ENCODE measurements around the gene PTRH1.

The PTRH1 gene

DNA sequence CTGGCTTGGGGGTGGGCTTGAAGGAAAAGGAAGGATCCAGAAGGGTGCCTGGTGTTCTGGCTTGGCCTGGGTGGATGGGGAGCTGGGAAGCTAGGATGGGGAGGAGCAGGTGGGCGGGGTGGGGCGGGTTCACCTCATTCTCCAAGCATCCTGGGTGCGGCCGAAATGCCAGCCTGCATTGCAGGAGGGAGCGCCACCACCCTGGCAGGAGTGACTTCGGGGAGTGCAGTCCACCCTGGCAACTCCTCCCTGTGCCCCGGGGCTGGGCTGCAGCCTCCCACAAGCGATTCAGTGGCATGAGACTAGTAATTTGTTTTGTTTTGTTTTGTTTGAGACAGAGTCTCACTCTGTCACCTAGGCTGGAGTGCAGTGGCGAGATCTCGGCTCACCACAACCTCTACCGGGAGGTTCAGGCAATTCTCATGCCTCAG is 5.9 kb upstream of the PTRH1 start:
- in situ Hi-C loops (cut with MboI; ENCODE audit: low sequenced_read_pairs), result no loop called here

DNA sequence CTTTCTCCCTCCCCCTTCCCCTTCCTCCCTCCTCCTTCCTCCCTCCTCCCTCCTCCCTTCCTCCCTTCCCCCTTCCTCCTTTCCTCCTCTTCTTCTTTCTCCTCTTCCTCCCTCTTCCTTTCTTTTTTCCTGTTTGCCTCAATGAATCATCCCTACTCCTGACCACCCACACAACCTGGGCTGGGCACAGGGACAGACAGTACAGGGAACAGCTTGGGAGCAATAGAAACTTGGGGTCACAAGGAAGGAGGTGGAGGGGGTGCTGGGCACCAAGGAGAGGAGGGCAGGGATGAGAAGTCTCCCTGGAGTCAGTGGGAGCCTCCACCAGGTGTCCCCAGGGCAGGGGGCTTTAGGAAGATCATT is 5.4 kb upstream of the PTRH1 start:
- in situ Hi-C loops (cut with MboI; ENCODE audit: low sequenced_read_pairs), result no loop called here

DNA sequence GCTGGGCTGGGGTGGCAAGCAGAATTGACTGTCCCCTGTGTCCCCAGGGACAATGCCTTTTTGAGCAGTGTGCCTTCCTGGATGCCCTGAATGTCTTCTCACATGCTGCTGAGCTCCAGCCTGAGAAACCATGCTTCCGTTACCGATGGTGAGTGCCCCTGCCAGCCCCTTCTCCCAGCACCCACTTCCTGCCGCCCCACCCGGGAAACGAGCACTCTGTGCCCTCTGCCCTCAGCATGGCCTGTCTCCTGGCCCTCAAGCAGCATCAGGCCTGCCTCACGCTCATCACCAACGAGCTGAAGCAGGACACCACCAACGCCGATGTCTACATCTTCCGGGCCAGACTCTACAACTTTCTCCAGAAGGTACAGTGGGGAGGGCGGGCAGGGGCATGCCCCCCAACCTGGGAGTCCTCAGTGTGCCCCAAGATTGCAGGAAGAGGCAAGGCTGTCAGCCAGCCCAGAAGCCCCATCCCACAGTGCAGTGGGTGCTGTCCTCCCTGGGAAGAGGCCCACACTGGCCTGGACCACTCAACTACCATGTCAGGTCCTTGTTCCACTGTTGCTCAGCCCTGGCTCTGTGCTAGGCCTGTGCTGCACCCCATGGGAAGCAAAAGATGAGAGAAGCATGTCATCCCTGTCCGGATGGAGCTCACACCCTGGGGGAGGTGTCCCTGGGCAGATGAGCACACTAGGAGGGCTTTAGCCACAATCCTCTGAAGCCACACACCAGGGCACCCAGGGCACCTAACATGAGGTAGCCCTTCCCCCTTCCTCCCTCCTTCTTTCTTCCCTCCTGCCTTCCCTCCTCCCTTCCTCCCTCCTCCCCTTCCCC is 4.8 kb upstream of the PTRH1 start:
- in situ Hi-C loops (cut with MboI; ENCODE audit: low sequenced_read_pairs), result no loop called here

DNA sequence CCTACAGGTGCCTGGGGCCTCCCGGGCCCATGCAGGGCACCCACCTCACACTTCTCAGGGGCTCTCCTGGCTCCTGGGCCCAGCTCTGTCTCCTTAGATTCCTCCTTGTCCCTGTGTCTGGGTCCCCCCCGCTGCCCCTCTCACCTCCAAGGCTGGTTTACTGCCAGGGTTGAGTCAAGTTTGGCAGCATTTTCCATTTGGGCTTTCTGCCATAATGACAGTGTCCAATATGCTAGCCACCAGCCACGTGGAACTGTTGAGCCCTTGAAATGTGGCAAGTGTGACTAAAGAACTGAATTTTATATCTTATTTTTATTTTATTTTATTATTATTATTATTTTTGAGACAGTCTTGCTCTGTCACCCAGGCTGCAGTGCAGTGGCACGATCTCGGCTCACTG is 2.3 kb upstream of the PTRH1 start:
- in situ Hi-C loops (cut with MboI; ENCODE audit: low sequenced_read_pairs), result no loop called here

DNA sequence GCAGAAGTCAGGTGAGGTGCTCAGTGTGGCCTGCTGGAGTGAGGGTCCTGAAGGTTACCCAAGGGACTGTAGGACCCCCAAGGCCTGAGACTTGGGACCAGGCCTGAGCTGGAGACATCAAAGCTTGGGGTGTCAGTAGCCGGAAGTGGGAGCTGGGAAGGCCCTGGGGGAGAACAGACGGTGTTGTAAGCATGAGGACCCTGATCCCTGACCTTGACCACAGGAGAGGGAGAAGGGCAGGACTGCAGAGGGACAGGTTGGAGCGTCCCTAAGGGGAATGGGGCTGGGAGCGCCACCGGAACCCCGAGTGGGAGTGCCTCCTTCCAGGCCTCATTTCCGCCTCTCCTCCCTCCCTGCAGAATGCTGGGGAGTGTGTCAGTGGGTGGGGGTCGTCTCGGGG is 949 bp upstream of the PTRH1 start:
- in situ Hi-C loops (cut with MboI; ENCODE audit: low sequenced_read_pairs), result no loop called here

DNA sequence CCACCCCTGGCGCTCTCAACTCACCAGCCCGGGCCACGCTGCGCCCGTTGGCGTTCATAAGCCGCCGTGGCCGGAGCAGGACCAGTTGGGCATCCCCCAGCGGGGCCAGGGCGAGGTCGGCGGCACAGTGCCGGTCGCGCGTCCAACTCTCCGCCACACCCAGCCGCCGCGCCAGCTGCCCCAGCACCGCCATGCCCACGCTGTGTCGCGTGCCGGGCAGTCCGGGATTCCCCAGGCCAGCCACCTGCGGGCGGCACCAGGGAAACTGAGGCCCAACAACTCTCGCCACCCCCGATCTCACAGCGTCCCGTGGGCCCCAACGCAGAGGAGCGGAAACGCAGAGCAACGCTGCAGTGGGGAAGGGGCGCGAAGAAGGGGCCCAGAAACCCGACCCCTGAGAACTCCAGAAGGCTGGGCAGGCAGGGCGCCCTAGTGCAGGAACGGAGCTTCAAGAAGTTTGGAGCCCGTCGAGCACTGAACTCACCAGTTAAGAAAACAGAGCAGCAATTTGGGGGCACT is 453 bp downstream of the PTRH1 start:
- in situ Hi-C loops (cut with MboI; ENCODE audit: low sequenced_read_pairs), result no loop called here

DNA sequence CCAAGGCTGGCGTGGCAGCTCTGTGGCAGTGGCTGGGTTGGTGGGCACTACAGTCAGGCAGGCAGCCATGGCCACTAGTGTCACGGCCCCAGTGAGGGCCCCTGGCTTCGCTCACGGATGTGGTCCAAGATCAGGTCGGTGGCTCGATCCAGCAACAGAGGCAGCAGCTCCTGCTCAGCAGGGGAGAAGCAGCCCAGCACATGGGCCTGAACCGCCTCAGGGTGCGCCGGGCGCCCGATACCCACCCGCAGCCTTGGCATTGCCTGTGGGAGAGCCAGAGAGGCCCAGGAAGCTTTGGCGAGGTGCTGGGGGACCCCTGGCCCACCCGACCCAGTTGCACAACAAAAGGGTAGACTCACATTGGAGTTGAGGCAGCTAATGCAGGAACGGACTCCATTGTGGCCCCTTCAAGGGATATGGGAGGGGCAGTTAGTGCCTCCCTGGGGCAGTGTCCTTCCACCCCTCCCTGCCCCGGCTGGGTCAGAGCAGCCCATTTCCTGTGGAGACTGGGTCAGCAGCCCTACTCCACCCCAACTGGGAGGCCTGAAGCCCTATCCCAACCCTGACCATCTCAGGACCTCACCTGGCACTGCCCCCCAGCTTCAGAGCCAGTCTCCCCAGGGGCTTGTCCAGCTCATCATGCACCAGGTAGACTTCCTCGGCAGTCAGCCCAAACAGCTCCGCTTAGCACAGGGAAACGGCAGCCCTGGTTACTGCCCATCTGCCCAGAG is 1.3 kb downstream of the PTRH1 start:
- in situ Hi-C loops (cut with MboI; ENCODE audit: low sequenced_read_pairs), result no loop called here

DNA sequence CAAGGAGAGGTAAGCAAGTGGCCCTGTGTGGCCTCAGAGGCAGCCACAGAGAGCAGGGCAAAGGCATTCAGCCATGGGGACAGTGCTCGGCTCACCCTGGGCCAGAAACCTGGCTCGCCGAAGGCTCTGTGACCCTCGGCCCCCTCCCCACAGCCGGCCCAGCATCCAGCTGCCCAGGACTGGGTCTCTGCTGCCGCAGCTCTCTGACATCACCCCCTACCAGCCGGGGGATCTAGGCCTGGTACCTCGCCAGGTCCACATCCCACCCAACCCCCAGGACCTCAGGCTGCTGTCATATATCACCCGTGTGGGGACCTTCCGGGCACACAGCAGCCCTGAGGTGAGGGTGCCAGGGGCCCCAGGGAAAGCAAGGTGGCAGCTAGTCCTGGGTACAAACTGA is 2.6 kb downstream of the PTRH1 start:
- in situ Hi-C loops (cut with MboI; ENCODE audit: low sequenced_read_pairs), result no loop called here

DNA sequence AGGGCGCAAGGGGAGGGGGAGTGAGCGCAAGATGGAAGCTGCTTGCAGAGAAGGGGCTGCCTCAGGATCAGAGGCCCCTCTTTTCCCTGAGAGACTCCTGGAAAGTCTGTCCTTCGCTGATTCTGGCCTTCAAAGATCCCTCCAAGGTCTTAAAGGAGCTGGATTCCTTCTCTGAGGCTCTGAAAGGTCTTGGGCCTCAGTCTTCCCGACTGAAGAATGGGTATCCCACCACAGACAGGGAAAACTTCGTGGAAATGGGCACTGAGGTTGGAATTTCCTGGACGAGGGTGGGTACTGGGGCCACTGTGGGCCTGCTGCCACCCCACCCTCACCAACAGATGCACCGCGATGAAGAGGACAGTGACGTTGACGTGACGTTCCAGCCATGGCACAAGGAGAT is 3.1 kb downstream of the PTRH1 start:
- in situ Hi-C loops (cut with MboI; ENCODE audit: low sequenced_read_pairs), result no loop called here

DNA sequence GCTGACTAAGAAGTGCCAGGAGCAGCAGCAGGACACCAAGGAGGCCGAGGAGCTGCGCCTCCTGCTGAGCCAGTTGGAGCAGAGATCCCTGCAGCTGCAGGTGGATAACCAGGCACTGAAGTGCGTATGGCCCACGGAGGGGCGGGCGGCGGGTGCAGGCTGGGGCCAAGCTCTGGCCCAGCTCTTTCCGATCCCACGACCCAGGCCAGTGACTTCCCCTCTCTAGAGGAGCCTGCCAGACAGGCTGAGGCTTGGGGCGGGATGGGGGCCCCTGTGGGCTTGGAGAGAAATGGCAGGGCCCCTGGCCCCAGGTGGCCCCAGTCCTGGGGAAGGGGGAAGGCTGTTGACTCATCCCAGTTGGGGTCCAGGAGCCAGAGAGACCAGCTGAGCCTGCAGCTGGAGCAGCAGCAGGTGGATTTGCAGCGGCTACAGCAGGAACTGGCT is 3.6 kb downstream of the PTRH1 start:
- in situ Hi-C loops (cut with MboI; ENCODE audit: low sequenced_read_pairs), result no loop called here

DNA sequence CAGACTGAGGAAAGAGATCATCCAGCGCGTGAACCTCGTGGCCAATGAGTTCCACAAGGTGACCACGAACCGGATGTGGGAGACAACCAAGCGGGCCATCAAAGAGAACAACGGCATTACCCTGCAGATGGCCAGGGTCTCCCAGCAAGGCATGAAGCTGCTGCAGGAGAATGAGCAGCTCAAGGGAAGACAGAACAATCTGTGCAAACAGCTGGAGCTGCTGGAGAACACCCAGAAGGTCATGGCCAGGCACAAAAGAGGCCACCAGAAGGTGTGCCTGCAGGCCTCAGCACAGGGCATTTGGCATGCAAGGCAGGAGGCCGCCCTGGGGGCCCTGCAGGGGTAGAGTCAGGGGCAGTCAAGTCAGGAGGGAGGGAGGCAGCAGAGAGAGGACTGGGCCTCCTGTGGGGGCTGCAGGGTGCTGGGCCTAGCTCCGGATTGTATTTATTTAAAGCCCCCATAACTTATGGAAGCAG is 4.2 kb downstream of the PTRH1 start:
- in situ Hi-C loops (cut with MboI; ENCODE audit: low sequenced_read_pairs), result no loop called here

DNA sequence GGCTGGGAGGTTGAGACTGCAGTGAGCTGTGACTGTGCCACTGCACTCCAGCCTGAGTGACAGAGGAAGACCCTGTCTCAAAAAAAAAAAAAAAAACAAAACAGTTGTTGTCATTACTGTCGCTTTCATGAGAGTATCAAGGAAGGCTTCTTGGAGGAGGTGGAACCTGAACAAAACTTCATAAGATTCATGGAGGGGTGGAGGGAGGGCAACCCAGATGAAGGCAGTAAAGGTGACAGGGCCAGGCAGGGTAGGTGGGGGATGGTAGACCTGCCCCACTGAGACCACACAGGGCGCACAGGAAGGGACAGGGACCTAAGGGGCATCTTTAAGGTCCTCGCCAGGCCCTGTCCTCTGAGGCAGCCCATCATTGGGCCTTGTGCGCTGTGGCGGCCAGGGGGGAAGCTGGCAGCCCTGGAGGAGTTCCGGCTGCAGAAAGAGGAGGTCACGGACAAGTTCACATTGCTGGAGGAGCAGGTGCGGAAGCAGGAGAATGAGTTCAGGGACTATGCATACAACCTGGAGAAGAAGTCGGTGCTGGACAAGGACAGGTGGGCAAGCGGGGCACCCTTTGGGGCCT is 5.2 kb downstream of the PTRH1 start:
- in situ Hi-C loops (cut with MboI; ENCODE audit: low sequenced_read_pairs), result no loop called here

DNA sequence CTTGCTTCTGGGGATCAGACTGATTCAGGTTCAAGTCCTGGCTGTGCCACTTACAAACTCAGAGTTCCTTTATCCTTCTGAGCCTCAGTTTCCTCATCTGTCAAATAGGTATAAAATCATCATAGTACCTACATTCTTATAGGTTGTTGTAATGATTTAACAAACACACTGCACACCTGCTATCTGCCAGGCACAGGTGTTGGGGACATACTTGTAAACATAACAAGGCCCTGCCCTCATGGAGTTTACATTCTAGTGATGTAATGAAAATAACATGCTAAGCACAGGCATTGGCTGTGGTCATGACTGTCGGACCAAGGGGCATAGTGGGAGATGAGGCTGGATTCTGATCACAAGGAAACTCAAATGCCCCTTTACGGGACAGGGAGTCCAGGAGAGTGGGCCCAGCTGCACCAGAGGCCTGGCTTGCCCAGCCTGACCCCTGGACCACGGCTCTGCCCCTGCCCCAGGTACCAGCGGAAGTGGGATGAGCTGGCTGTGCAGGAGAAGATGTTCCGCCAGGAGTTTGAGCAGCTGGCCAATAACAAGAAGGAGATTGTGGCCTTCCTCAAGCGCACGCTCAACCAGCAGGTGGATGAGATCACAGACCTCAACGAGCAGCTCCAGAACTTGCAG is 6.4 kb downstream of the PTRH1 start:
- in situ Hi-C loops (cut with MboI; ENCODE audit: low sequenced_read_pairs), result no loop called here

DNA sequence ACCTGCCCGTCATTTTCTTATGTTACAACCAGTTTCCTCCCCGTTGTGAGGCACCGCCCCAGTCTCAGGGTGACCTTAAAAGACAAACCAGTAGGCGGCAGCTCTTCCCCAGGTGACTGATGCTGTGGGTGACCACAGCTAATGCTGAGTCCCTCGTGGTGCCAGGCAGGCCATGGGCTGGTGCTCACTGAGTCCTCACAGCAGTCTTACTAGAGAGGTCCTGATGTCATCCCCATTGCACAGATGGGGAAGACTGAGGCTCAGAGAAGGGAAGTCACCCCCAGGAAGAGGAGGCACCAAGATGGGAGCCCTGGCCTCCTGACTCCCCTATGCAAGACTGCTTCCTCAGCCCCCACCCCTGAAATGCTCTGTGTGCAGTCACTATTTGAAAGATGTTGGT is 7.7 kb downstream of the PTRH1 start:
- in situ Hi-C loops (cut with MboI; ENCODE audit: low sequenced_read_pairs), result no loop called here

DNA sequence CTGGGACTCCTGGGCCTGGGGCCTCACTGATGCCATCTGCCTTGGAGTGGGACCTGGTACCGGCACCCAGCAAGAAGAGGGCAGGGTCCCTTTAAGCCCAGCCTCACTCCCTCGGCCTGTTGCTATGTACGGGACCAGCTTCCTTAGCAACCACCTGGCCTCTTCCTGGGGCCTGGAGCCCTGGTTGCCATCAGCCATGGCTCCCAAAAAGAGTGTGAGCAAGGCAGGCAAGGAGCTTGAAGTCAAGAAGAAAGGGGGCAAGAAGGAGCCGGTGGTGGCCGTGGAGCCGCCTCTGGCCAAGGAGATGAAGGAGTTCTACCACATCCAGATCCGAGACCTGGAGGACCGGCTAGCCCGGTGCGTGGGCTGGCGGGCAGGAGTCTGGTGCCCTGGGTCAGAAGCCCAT is 8.6 kb downstream of the PTRH1 start, which contains the start of gene CFAP157:
Gene CFAP157, plus strand, starts transcription at position 153 of the 406 bp plus-strand sequence. Its CDS starts 44 bp downstream, at position 197.
- in situ Hi-C loops (cut with MboI; ENCODE audit: low sequenced_read_pairs), result no loop called here

DNA sequence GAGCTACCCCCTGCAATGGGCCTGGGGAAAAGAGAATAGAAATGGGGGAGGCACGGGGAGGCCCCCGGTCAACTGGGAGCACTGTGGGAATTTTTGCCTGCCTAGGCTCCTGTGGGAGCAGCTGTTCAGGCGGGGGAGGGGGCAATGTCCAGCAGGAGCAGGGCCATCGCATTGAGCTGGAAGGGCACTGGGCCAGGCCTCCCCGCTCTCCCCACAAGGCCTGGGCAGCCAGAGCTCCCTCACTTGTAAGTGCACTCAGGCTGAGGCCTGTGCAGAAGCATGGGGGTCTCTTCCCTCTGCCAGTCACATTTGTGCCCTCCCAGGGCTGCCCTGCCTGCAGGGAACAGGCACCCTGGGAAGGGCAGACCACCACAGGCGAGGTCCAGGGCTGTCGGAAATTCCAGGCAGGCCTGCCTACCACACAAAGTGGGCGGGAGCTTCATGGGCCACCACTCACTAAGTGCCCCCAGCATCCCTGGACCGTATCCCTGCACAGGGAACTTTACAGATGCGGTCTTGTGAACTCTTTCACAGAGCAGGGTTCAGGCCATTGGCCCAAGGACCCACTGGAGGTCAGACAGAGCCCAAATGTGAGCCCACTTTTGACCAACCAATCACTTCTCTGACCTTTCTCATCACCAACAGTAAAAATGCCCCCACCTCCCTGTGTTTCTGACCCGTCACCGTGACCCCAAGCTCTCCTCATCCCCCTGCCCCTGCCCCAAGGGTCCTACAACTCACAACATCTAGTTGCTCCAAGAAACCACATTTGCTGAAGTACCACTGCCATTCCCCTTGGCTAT is 9.7 kb downstream of the PTRH1 start:
- in situ Hi-C loops (cut with MboI; ENCODE audit: low sequenced_read_pairs), result no loop called here

DNA sequence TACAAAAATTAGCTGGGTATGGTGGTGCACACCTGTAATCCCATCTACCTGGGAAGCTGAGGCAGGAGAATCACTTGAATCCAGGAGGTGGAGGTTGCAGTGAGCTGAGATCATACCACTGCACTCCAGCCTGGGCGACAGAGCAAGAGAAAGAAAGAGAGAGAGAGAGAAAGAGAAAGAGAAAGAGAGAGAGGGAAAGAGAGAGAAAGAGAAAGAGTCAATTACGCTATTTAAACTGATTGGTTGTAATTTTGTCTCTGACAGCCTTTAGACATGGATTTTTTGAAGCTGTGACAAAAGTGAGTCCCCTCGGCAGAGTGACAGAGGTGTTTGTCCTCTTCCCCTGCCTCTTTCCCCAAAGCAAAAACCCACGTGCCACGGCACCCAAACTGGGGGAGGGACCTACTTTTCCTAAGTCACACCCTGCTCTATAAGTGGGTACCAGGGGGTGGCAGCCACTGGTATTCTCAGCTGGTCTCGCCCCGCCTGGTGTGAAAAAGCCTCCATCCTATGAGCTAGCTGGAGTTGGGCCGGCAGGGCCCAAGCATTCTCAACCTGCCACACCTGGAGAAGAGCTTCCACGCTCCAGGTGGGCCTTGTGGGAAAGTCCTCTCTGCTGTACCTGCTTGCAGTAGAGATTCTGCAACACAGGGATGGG is 12.0 kb downstream of the PTRH1 start:
- in situ Hi-C loops (cut with MboI; ENCODE audit: low sequenced_read_pairs), result no loop called here

DNA sequence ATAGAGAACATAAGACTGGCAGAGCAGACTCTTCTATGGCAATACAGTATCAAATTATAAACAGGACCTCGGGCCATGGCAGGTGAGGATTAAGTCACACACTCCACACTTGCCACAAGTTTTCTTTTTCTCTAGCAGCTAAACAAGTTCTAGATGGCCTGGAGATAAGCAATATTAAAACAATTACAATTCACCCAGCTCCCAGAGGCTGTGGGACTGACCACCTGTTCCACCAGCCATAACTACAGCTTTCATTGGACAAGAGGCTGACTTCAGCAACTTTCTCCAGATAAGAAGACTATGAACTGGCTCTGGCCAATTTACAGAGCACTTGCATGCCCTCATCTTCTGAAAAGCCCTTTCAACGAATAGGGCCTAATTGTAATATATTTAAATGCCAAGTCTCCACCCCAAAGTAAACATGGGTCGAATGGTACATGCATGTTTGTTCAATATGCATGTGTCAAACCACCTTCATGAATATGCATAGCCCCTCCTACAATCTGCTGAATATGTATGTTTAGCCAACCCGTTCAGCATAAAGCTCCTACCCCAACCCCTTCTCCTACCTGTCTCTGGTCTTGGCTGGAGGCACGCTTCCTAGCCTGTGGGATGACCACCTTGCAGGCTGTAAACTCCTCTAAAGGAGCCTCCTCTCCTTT is 14.7 kb downstream of the PTRH1 start:
- in situ Hi-C loops (cut with MboI; ENCODE audit: low sequenced_read_pairs), result no loop called here

DNA sequence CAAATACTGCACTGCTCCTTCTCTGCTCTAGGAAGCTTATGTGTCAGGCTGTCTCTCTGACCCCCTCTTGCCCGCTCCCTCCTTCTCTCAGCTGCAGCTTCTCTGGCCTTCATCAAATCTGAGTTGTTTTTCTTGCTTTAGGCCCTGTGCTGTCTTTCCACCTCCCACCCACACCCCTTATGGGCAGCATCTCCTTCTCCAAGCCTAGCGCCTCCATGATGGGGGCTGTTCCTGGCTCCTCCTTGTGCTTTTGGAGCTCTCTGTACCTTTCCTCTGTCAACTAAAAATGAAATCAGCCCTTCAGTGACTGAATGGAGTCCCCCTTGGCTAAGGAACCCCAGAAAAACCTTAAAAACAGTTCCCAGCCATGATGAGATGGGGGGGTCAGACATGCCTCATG is 15.3 kb downstream of the PTRH1 start:
- in situ Hi-C loops (cut with MboI; ENCODE audit: low sequenced_read_pairs), result no loop called here

All from hTERT RPE-1 (cell line).